ENCODE measurements around the gene RDH16.

RDH16 gene

DNA sequence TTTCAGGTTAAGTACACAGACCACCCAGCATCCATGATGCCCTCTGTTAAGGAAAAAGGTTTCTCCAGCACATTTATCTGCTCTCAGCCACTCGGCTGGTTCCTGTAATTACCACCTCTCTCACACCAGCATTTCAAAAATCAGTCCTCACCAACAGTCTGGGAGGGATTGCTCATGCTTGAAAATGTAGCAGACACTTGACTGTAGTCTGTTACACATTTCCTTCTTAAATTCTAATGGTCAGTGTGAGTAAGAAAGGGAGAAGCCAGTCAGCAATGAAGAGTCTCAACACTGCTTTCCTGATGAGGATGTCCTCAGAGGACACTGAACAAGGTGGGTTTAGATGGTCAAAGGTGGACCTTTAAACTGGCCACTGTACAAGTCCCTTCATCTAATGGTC is 43.0 kb upstream of the RDH16 start:
- Histone ChIP-seq H3K36me3 (ENCODE audit: control insufficient read depth, low read length) (peaks cover 51% of the 10 kb centered on the region), H3K9me3 (ENCODE audit: control insufficient read depth, insufficient read depth, low read length) (no peaks in the 10 kb centered on the region), H3K27ac (ENCODE audit: low read depth, low read length) (no peak overlapping the region), H3K4me1 (ENCODE audit: control insufficient read depth, low read length) (peaks cover 6% of the 10 kb centered on the region), H3K4me3 (ENCODE audit: low read length) (no peak overlapping the region), H3K9me2 (replicated peaks; ENCODE audit: control insufficient read depth, low read length) (no peaks in the 10 kb centered on the region), H3K79me2 (ENCODE audit: control insufficient read depth, low read length) (peaks cover 55% of the 10 kb centered on the region), H3F3A (ENCODE audit: control insufficient read depth, insufficient read depth) (no peaks in the 10 kb centered on the region), H4K20me1 (ENCODE audit: control insufficient read depth, insufficient read depth, low read depth, low read length) (peaks cover 10% of the 10 kb centered on the region; the same call in 1 of the 2 replicates), H3K4me2 (ENCODE audit: low read length) (no peak overlapping the region), H3K27me3 (ENCODE audit: control insufficient read depth, low read length) (no peaks in the 10 kb centered on the region)
- TF ChIP-seq EZH2phosphoT487 (IDR thresholded peaks at IDR 0.05; ENCODE audit: borderline replicate concordance, low read length) = no peak
- no peak for TF ChIP-seq CTCF (IDR thresholded peaks at IDR 0.05; ENCODE audit: low read depth, low read length, poor library complexity, severe bottlenecking)

DNA sequence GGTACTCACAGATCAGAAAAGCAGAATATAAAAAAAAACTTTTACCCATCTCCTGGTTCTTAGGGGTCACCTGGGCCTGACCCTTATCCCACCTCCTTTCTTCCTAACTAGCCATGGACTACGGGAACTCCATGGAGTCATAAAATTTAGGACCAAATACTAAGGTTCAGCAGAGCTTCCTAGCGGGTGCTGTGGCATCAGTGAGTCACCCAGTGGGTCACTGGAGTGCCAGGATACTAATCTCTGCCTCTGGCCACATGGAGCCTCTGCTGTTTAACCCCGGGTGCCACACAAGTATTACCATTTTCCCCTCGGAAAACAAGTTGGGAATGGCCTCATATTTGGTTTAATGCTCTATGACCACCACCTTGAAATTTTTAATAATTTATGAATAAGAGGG is 42.0 kb upstream of the RDH16 start:
- TF ChIP-seq EZH2phosphoT487 (IDR thresholded peaks at IDR 0.05; ENCODE audit: borderline replicate concordance, low read length) (no peak), CTCF (IDR thresholded peaks at IDR 0.05; ENCODE audit: low read depth, low read length, poor library complexity, severe bottlenecking) (no peak)
- Histone ChIP-seq H3F3A (ENCODE audit: control insufficient read depth, insufficient read depth) (no peaks in the 10 kb centered on the region), H3K9me3 (ENCODE audit: control insufficient read depth, insufficient read depth, low read length) (no peaks in the 10 kb centered on the region), H3K79me2 (ENCODE audit: control insufficient read depth, low read length) (peaks cover 45% of the 10 kb centered on the region), H3K36me3 (ENCODE audit: control insufficient read depth, low read length) (peaks cover 46% of the 10 kb centered on the region), H3K4me2 (ENCODE audit: low read length) (no peak overlapping the region), H3K27me3 (ENCODE audit: control insufficient read depth, low read length) (no peaks in the 10 kb centered on the region), H3K27ac (ENCODE audit: low read depth, low read length) (no peak overlapping the region), H3K4me1 (ENCODE audit: control insufficient read depth, low read length) (no peaks in the 10 kb centered on the region; the same call in 1 of the 2 replicates), H4K20me1 (ENCODE audit: control insufficient read depth, insufficient read depth, low read depth, low read length) (peaks cover 10% of the 10 kb centered on the region; the same call in 1 of the 2 replicates), H3K4me3 (ENCODE audit: low read length) (no peak overlapping the region), H3K9me2 (replicated peaks; ENCODE audit: control insufficient read depth, low read length) (no peaks in the 10 kb centered on the region)

- TF ChIP-seq CTCF (IDR thresholded peaks at IDR 0.05; ENCODE audit: low read depth, low read length, poor library complexity, severe bottlenecking) (no peak), EZH2phosphoT487 (IDR thresholded peaks at IDR 0.05; ENCODE audit: borderline replicate concordance, low read length) (no peak)
- Histone ChIP-seq H3K4me3 (ENCODE audit: low read length) (no peak overlapping the region), H3K79me2 (ENCODE audit: control insufficient read depth, low read length) (peaks cover 41% of the 10 kb centered on the region), H3K9me2 (replicated peaks; ENCODE audit: control insufficient read depth, low read length) (no peaks in the 10 kb centered on the region), H3K9me3 (ENCODE audit: control insufficient read depth, insufficient read depth, low read length) (no peaks in the 10 kb centered on the region), H3F3A (ENCODE audit: control insufficient read depth, insufficient read depth) (no peaks in the 10 kb centered on the region), H3K36me3 (ENCODE audit: control insufficient read depth, low read length) (peaks cover 41% of the 10 kb centered on the region), H4K20me1 (ENCODE audit: control insufficient read depth, insufficient read depth, low read depth, low read length) (peaks cover 10% of the 10 kb centered on the region; the same call in 1 of the 2 replicates), H3K4me2 (ENCODE audit: low read length) (no peak overlapping the region), H3K27me3 (ENCODE audit: control insufficient read depth, low read length) (no peaks in the 10 kb centered on the region), H3K4me1 (ENCODE audit: control insufficient read depth, low read length) (no peaks in the 10 kb centered on the region; the same call in 1 of the 2 replicates), H3K27ac (ENCODE audit: low read depth, low read length) (no peak overlapping the region)
Observed at GRCh38 chr12:56998981-56999380, 41.6 kb upstream of the RDH16 start.
